ENCODE measurements around the gene USP17L5.
"Not testable (repeated sequence)": the region's sequence is repeated elsewhere in the genome, so short reads cannot be mapped to it uniquely, and the experiment has no call there.

The USP17L5 gene, protein sequence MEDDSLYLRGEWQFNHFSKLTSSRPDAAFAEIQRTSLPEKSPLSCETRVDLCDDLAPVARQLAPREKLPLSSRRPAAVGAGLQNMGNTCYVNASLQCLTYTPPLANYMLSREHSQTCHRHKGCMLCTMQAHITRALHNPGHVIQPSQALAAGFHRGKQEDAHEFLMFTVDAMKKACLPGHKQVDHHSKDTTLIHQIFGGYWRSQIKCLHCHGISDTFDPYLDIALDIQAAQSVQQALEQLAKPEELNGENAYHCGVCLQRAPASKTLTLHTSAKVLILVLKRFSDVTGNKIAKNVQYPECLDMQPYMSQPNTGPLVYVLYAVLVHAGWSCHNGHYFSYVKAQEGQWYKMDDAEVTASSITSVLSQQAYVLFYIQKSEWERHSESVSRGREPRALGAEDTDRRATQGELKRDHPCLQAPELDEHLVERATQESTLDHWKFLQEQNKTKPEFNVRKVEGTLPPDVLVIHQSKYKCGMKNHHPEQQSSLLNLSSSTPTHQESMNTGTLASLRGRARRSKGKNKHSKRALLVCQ

DNA sequence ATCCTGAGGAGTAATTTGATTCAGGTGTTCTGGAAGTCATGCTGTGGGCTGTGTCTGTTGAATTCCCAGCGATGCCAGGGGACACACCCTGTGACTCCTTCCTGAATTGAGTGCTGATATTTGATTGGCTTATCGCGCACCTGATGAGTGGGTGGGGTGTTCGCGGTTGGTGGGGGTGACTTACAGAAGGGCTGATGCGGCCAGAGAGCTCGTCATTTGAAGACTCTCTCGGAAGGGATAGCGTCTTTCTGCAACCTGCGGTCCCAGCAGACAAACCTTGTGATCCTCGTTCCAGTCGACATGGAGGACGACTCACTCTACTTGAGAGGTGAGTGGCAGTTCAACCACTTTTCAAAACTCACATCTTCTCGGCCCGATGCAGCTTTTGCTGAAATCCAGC, at the start of gene USP17L5:
Gene USP17L5 (plus strand): TSS at position 301 of the 400 bp plus-strand sequence. CDS start 0 bp downstream, at position 301.
- not testable (repeated sequence) for DNase-seq (ENCODE audit: low read depth in 2 of 2)

DNA sequence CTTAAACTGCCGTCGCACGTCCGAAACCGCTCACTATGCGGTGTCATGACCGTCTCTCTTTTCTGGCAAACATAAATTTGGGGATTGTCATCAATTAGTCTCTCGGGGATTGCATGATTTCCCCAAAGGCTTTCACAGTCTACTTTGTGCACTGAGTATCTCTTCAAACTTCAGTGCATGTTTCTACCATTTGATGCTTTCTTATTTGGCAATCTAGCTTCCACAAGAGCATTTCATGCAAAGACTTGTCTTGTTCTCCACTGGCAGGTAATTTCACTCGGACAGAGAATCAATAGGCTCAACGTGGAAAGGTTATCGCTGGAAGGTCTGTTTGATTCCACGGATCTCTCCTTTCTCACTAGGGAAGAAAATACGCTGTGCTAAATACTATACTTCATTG, 15.0 kb upstream of the USP17L5 start:
- not testable (repeated sequence) for DNase-seq (ENCODE audit: low read depth in 2 of 2)

DNA sequence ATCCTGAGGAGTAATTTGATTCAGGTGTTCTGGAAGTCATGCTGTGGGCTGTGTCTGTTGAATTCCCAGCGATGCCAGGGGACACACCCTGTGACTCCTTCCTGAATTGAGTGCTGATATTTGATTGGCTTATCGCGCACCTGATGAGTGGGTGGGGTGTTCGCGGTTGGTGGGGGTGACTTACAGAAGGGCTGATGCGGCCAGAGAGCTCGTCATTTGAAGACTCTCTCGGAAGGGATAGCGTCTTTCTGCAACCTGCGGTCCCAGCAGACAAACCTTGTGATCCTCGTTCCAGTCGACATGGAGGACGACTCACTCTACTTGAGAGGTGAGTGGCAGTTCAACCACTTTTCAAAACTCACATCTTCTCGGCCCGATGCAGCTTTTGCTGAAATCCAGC, 14.3 kb upstream of the USP17L5 start, which contains the start of gene USP17L24:
Gene USP17L24 (plus strand): TSS at position 301 of the 400 bp plus-strand sequence. CDS start 0 bp downstream, at position 301.
- not testable (repeated sequence) for DNase-seq (ENCODE audit: low read depth in 2 of 2)

DNA sequence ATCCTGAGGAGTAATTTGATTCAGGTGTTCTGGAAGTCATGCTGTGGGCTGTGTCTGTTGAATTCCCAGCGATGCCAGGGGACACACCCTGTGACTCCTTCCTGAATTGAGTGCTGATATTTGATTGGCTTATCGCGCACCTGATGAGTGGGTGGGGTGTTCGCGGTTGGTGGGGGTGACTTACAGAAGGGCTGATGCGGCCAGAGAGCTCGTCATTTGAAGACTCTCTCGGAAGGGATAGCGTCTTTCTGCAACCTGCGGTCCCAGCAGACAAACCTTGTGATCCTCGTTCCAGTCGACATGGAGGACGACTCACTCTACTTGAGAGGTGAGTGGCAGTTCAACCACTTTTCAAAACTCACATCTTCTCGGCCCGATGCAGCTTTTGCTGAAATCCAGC, 9.6 kb upstream of the USP17L5 start, which contains the start of gene USP17L25:
Gene USP17L25 (plus strand): TSS at position 301 of the 400 bp plus-strand sequence. CDS start 0 bp downstream, at position 301.
- not testable (repeated sequence) for DNase-seq (ENCODE audit: low read depth in 2 of 2)

DNA sequence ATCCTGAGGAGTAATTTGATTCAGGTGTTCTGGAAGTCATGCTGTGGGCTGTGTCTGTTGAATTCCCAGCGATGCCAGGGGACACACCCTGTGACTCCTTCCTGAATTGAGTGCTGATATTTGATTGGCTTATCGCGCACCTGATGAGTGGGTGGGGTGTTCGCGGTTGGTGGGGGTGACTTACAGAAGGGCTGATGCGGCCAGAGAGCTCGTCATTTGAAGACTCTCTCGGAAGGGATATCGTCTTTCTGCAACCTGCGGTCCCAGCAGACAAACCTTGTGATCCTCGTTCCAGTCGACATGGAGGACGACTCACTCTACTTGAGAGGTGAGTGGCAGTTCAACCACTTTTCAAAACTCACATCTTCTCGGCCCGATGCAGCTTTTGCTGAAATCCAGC, 4.8 kb upstream of the USP17L5 start, which contains the start of gene USP17L26:
Gene USP17L26 (plus strand): TSS at position 301 of the 400 bp plus-strand sequence. CDS start 0 bp downstream, at position 301.
- not testable (repeated sequence) for DNase-seq (ENCODE audit: low read depth in 2 of 2)

DNA sequence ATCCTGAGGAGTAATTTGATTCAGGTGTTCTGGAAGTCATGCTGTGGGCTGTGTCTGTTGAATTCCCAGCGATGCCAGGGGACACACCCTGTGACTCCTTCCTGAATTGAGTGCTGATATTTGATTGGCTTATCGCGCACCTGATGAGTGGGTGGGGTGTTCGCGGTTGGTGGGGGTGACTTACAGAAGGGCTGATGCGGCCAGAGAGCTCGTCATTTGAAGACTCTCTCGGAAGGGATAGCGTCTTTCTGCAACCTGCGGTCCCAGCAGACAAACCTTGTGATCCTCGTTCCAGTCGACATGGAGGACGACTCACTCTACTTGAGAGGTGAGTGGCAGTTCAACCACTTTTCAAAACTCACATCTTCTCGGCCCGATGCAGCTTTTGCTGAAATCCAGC, 4.6 kb downstream of the USP17L5 start, which contains the start of gene USP17L27:
Gene USP17L27 (plus strand): TSS at position 301 of the 400 bp plus-strand sequence. CDS start 0 bp downstream, at position 301.
- DNase-seq (ENCODE audit: low read depth in 2 of 2): not testable (repeated sequence)

DNA sequence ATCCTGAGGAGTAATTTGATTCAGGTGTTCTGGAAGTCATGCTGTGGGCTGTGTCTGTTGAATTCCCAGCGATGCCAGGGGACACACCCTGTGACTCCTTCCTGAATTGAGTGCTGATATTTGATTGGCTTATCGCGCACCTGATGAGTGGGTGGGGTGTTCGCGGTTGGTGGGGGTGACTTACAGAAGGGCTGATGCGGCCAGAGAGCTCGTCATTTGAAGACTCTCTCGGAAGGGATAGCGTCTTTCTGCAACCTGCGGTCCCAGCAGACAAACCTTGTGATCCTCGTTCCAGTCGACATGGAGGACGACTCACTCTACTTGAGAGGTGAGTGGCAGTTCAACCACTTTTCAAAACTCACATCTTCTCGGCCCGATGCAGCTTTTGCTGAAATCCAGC, 9.4 kb downstream of the USP17L5 start, which contains the start of gene USP17L28:
Gene USP17L28 (plus strand): TSS at position 301 of the 400 bp plus-strand sequence. CDS start 0 bp downstream, at position 301.
- not testable (repeated sequence) for DNase-seq (ENCODE audit: low read depth in 2 of 2)

DNA sequence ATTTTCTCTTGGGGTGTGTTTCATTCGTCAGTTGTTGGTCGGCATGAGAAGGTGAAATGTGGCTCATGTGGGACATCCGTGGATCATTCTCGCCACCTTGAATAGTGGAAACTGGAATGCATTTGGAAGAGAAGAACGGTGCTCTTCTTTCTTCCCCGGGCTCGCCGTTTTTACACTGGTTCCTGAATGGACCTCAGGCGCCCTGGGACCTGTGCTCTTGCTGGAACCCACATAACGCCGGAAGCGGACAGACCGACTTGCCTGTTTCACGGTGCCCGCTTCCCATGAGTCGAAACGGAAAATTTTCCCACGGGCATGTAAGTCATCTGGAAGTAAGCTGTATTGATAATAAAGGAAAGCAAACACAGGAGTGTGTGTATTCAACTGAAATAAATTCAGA, 11.7 kb downstream of the USP17L5 start:
- not testable (repeated sequence) for DNase-seq (ENCODE audit: low read depth in 2 of 2)

DNA sequence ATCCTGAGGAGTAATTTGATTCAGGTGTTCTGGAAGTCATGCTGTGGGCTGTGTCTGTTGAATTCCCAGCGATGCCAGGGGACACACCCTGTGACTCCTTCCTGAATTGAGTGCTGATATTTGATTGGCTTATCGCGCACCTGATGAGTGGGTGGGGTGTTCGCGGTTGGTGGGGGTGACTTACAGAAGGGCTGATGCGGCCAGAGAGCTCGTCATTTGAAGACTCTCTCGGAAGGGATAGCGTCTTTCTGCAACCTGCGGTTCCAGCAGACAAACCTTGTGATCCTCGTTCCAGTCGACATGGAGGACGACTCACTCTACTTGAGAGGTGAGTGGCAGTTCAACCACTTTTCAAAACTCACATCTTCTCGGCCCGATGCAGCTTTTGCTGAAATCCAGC, 14.1 kb downstream of the USP17L5 start, which contains the start of gene USP17L29:
Gene USP17L29 (plus strand): TSS at position 301 of the 400 bp plus-strand sequence. CDS start 0 bp downstream, at position 301.
- DNase-seq (ENCODE audit: low read depth in 2 of 2): not testable (repeated sequence)

DNA sequence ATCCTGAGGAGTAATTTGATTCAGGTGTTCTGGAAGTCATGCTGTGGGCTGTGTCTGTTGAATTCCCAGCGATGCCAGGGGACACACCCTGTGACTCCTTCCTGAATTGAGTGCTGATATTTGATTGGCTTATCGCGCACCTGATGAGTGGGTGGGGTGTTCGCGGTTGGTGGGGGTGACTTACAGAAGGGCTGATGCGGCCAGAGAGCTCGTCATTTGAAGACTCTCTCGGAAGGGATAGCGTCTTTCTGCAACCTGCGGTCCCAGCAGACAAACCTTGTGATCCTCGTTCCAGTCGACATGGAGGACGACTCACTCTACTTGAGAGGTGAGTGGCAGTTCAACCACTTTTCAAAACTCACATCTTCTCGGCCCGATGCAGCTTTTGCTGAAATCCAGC, 23.6 kb downstream of the USP17L5 start, which contains the start of gene USP17L30:
Gene USP17L30 (plus strand): TSS at position 301 of the 400 bp plus-strand sequence. CDS start 0 bp downstream, at position 301.
- DNase-seq (ENCODE audit: low read depth in 2 of 2): not testable (repeated sequence)

DNA sequence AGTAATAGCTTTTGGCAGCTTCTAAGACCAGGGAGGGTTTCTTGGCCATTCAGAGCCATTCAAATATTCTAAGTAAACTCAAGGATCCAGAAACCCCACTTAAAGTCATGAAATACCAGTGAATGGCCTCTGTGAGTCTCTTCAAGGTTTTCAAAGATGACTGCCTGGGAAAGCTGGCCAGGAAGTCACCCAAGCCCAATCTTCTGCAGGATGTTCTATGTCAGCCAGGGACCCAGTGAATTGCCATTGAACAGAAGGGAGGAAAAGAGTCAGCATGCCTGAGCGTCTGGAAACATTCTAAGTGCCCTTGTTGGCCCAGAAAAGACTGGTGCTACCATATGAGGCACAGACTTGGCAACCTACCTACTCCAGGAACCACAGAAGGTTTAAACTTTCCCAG, 40.7 kb downstream of the USP17L5 start:
- not testable (repeated sequence) for DNase-seq (ENCODE audit: low read depth in 2 of 2)

DNA sequence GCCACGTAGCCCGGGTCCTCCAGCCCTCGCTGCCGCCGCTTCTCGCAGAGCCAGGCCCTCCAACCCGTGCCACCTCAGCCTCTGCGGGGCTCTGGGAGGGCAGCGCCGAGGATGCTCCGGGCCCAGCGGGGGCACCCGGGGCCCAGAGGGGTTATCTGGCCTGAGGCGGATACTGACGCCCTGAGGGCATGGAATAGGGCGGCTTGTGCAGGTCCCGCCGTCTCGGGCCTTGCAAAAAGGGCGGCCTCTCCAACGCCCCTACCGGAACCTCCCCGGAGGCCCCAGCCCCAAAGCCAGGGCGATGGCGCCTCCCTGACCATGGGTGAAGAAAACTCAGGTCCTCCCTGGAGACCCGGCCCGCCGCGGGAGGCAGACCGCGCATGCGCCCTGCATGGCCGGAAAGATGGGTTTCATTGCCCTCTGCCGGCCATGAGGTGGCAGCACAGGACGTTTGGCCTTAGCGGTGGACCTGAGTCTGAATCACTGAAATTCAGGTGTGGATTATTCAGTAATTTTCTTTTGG, 41.9 kb downstream of the USP17L5 start:
- peak; percentile 14 to 20 for DNase-seq (ENCODE audit: low read depth in 2 of 2)

DNA sequence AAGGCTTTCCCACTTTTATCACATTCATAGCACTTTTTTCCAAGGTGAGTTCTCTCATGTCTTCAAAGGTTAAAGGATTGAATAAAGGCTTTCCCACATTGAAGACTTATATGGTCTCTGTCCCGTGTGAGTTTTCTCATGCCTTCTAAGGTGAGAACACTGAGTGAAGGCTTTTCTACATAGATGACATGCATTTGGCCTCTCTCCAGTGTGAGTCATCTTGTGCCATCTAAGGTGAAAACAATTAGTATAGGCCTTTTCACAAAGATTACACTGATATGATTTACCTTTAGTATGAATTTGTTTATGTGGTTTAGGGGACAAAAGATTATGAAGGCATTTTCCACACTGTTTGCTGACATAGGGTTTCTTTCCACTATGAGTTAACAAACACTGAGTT, 44.9 kb downstream of the USP17L5 start:
- DNase-seq (ENCODE audit: low read depth in 2 of 2): no peak

DNA sequence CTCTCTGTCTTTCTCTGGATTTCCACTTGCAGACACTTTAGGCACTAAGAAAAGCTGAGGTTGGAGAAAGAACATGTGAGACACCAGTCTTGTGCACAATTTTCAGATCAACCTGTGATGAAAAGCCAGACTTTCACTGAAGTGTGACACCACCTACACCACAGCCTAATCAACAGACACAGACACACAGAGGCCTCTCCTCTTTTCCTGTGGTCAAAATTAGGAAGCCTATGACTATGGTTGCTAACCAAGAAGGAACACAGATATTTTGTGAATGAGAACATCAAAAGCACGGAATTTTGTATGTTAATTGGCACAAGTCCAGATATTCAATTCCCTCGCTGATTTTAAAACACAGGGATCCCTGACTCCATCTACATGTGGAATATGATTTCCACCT, 49.8 kb downstream of the USP17L5 start:
- not testable (repeated sequence) for DNase-seq (ENCODE audit: low read depth in 2 of 2)
